HepG2 (cell line): ENCODE measurements around the gene DENND10. TPM values are rescaled to one million over a fixed set of nuclear protein-coding genes. Genes with fewer than 3 reads are reported as not detected.
A peak's percentile ranks its signal among the peaks of the same experiment; 100 is the strongest.

Source experiments
- CEBPG ChIP-seq: IDR thresholded peaks from 2 replicates; pipeline ENCODE4 v1.6.1; 2016
- EED ChIP-seq: sonication (generic); formaldehyde crosslinking; IDR thresholded peaks from 2 replicates; pipeline ENCODE4 v1.5.0; 2020; ENCODE audit warnings: mild to moderate bottlenecking, missing genetic modification reagents
- FOXK2 ChIP-seq: fragments of 450-650 bp; IDR thresholded peaks from 2 replicates; pipeline ENCODE4 v1.6.1; 2016
- HNF4A ChIP-seq: sonication (generic); formaldehyde crosslinking; IDR thresholded peaks from 2 replicates; pipeline ENCODE4 v1.4.0; 2020; ENCODE audit warnings: missing genetic modification reagents
- MIER2 ChIP-seq: IDR thresholded peaks from 2 replicates; pipeline ENCODE4 v1.6.1; 2016; ENCODE audit warnings: missing biosample characterization, missing genetic modification reagents
- NR3C1 ChIP-seq: sonication (generic); formaldehyde crosslinking; IDR thresholded peaks from 2 replicates; pipeline ENCODE4 v1.4.0; 2020; ENCODE audit warnings: missing genetic modification reagents
- ZFAT ChIP-seq: sonication (generic); formaldehyde crosslinking; conservative IDR thresholded peaks from 2 replicates; pipeline ENCODE4 v1.8.1; 2023; ENCODE audit warnings: missing genetic modification reagents, inconsistent platforms
- ZNF121 ChIP-seq: sonication (generic); formaldehyde crosslinking; IDR thresholded peaks from 2 replicates; pipeline ENCODE4 v1.5.0; 2020; ENCODE audit warnings: mild to moderate bottlenecking, missing genetic modification reagents
- ZNF335 ChIP-seq: sonication (generic); formaldehyde crosslinking; IDR thresholded peaks from 2 replicates; pipeline ENCODE4 v1.4.0; 2020; ENCODE audit warnings: missing genetic modification reagents
- ZNF430 ChIP-seq: sonication (generic); formaldehyde crosslinking; IDR thresholded peaks from 2 replicates; pipeline ENCODE4 v1.9.0; 2021; ENCODE audit warnings: mild to moderate bottlenecking, missing genetic modification reagents
- ZNF460 ChIP-seq: sonication (generic); formaldehyde crosslinking; IDR thresholded peaks from 2 replicates; pipeline ENCODE4 v1.5.1; 2020; ENCODE audit warnings: missing genetic modification reagents, mild to moderate bottlenecking, borderline replicate concordance
- ZNF496 ChIP-seq: sonication (generic); formaldehyde crosslinking; IDR thresholded peaks from 2 replicates; pipeline ENCODE4 v1.8.1; 2023; ENCODE audit warnings: mild to moderate bottlenecking, moderate library complexity, missing genetic modification reagents; ENCODE audit not compliant: insufficient replicate concordance
- ZNF644 ChIP-seq: IDR thresholded peaks from 2 replicates; pipeline ENCODE4 v1.6.1; 2016; ENCODE audit warnings: low read depth
- polyA plus RNA-seq, 8 experiments: library from polyadenylated mRNA; depleted of rRNA in 3 of 8; stranded (reverse) in 7 of 8; unstranded in 1 of 8; fragments of >200 nt; fragmentation: Illumina TruSeq in 4 of 8; extraction: Trizol in 4 of 8; gene quantifications; 2 replicates each; pipeline versions ENCODE4 v1.2.1 to v1.2.3, GENCODE V29; 2011 to 2016; ENCODE audit warnings: low read depth in 4 of 8, missing spikeins in 1 of 8, mixed read lengths in 1 of 8; ENCODE audit not compliant: insufficient read depth in 1 of 8
- total RNA-seq, 5 experiments: library from RNA; depleted of rRNA; stranded (reverse); fragments of >200 nt; fragmentation: Illumina TruSeq; extraction: Trizol; gene quantifications; 2 replicates each; pipeline ENCODE4 v1.2.3, GENCODE V29; 2016; ENCODE audit warnings: low read depth in 1 of 5
- TF ChIP-seq, protein P1 (sequence below): sonication (generic); formaldehyde crosslinking; conservative IDR thresholded peaks from 2 replicates; pipeline ENCODE4 v1.8.0; 2022; ENCODE audit warnings: low read depth, missing genetic modification reagents
- TF ChIP-seq, protein P2 (sequence below): sonication (generic); formaldehyde crosslinking; IDR thresholded peaks from 2 replicates; pipeline ENCODE4 v1.4.0; 2020; ENCODE audit warnings: missing genetic modification reagents
- TF ChIP-seq, protein P3 (sequence below): sonication (generic); formaldehyde crosslinking; IDR thresholded peaks from 2 replicates; pipeline ENCODE4 v1.4.0; 2020; ENCODE audit warnings: missing genetic modification reagents
- TF ChIP-seq, protein P4 (sequence below): sonication (generic); formaldehyde crosslinking; IDR thresholded peaks from 2 replicates; pipeline ENCODE4 v1.8.1; 2023; ENCODE audit warnings: missing genetic modification reagents, inconsistent platforms, borderline replicate concordance
- TF ChIP-seq, protein P5 (sequence below): sonication (generic); formaldehyde crosslinking; IDR thresholded peaks from 2 replicates; pipeline ENCODE4 v1.4.0; 2020; ENCODE audit warnings: missing genetic modification reagents

DENND10 gene
- total and polyA plus RNA-seq, 2 of the 13 experiments (the other 11 are each of a cell fraction or from before 2014, with no cell fraction given), result 43.7 to 78.8 TPM

DNA sequence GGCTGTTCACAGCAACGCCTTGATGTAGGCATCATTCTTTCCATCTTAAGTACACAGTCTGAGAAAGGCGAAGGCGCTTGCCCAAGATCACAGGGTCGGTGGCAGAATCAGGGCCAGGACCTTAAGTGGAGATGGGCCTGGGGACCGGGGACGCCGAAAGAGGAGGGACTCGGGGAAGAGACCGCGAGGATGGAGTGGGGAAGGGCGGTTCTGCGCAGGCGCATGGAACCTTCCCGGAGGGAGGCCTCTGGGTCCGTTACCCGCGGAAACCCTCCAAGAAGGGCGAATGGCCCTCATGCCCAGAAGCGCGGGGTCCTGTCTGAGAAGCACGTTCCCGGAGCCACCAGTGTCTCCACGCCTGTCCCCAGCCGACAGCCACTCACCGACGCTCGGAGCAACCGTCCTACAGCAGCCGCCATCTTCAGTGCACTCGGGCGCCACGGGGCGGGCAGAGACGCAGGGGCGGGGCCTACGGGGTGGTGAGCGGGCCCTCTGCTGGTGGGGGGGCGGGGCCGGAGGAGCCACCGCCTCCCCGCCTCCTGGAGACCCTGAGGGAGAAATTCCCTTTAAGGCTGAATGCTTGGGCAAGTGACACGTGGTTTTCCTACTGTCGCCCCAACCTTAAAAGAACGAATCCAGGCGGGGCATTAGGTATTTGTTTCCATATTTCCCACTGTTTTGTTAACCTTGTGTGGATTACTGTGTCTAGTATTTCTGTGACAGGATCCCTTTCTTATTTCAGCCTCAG lies 74.6 kb downstream of the DENND10 start, which contains the start of gene PRDX3 (continued):
- TF ChIP-seq ZFAT (CRISPR knock-in tag) (no peak), ZNF121 (CRISPR knock-in tag) (no peak), ZNF644 (no peak), ZNF430 (CRISPR knock-in tag) (no peak), MIER2 (CRISPR knock-in tag) (no peak), EED (CRISPR knock-in tag) (peak; percentile 35; the same call in 1 of the 2 replicates), ZNF460 (CRISPR knock-in tag) (no peak), ZNF496 (CRISPR knock-in tag) (no peak), NR3C1 (CRISPR knock-in tag) (no peak), HNF4A (peak; percentile 5; the same call in 1 of the 2 replicates), FOXK2 (no peak), ZNF335 (CRISPR knock-in tag) (peak; percentile 48), CEBPG (CRISPR knock-in tag) (no peak)
- TF ChIP-seq, protein P1, sequence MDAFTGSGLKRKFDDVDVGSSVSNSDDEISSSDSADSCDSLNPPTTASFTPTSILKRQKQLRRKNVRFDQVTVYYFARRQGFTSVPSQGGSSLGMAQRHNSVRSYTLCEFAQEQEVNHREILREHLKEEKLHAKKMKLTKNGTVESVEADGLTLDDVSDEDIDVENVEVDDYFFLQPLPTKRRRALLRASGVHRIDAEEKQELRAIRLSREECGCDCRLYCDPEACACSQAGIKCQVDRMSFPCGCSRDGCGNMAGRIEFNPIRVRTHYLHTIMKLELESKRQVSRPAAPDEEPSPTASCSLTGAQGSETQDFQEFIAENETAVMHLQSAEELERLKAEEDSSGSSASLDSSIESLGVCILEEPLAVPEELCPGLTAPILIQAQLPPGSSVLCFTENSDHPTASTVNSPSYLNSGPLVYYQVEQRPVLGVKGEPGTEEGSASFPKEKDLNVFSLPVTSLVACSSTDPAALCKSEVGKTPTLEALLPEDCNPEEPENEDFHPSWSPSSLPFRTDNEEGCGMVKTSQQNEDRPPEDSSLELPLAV (CRISPR knock-in tag), result no peak
- TF ChIP-seq, protein P2, sequence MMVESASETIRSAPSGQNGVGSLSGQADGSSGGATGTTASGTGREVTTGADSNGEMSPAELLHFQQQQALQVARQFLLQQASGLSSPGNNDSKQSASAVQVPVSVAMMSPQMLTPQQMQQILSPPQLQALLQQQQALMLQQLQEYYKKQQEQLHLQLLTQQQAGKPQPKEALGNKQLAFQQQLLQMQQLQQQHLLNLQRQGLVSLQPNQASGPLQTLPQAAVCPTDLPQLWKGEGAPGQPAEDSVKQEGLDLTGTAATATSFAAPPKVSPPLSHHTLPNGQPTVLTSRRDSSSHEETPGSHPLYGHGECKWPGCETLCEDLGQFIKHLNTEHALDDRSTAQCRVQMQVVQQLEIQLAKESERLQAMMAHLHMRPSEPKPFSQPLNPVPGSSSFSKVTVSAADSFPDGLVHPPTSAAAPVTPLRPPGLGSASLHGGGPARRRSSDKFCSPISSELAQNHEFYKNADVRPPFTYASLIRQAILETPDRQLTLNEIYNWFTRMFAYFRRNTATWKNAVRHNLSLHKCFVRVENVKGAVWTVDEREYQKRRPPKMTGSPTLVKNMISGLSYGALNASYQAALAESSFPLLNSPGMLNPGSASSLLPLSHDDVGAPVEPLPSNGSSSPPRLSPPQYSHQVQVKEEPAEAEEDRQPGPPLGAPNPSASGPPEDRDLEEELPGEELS, result 0 out of 2 replicates have a peak, but pooled peaks have one; percentile 15
- TF ChIP-seq, protein P3, sequence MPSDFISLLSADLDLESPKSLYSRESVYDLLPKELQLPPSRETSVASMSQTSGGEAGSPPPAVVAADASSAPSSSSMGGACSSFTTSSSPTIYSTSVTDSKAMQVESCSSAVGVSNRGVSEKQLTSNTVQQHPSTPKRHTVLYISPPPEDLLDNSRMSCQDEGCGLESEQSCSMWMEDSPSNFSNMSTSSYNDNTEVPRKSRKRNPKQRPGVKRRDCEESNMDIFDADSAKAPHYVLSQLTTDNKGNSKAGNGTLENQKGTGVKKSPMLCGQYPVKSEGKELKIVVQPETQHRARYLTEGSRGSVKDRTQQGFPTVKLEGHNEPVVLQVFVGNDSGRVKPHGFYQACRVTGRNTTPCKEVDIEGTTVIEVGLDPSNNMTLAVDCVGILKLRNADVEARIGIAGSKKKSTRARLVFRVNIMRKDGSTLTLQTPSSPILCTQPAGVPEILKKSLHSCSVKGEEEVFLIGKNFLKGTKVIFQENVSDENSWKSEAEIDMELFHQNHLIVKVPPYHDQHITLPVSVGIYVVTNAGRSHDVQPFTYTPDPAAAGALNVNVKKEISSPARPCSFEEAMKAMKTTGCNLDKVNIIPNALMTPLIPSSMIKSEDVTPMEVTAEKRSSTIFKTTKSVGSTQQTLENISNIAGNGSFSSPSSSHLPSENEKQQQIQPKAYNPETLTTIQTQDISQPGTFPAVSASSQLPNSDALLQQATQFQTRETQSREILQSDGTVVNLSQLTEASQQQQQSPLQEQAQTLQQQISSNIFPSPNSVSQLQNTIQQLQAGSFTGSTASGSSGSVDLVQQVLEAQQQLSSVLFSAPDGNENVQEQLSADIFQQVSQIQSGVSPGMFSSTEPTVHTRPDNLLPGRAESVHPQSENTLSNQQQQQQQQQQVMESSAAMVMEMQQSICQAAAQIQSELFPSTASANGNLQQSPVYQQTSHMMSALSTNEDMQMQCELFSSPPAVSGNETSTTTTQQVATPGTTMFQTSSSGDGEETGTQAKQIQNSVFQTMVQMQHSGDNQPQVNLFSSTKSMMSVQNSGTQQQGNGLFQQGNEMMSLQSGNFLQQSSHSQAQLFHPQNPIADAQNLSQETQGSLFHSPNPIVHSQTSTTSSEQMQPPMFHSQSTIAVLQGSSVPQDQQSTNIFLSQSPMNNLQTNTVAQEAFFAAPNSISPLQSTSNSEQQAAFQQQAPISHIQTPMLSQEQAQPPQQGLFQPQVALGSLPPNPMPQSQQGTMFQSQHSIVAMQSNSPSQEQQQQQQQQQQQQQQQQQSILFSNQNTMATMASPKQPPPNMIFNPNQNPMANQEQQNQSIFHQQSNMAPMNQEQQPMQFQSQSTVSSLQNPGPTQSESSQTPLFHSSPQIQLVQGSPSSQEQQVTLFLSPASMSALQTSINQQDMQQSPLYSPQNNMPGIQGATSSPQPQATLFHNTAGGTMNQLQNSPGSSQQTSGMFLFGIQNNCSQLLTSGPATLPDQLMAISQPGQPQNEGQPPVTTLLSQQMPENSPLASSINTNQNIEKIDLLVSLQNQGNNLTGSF (CRISPR knock-in tag), result no peak; the same call in 1 of the 2 replicates
- TF ChIP-seq, protein P4, sequence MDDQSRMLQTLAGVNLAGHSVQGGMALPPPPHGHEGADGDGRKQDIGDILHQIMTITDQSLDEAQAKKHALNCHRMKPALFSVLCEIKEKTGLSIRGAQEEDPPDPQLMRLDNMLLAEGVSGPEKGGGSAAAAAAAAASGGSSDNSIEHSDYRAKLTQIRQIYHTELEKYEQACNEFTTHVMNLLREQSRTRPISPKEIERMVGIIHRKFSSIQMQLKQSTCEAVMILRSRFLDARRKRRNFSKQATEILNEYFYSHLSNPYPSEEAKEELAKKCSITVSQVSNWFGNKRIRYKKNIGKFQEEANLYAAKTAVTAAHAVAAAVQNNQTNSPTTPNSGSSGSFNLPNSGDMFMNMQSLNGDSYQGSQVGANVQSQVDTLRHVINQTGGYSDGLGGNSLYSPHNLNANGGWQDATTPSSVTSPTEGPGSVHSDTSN (CRISPR knock-in tag), result no peak
- TF ChIP-seq, protein P5, sequence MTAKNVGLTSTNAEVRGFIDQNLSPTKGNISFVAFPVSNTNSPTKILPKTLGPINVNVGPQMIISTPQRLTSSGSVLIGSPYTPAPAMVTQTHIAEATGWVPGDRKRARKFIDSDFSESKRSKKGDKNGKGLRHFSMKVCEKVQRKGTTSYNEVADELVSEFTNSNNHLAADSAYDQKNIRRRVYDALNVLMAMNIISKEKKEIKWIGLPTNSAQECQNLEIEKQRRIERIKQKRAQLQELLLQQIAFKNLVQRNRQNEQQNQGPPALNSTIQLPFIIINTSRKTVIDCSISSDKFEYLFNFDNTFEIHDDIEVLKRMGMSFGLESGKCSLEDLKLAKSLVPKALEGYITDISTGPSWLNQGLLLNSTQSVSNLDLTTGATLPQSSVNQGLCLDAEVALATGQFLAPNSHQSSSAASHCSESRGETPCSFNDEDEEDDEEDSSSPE (CRISPR knock-in tag), result peak; percentile 61; the same call in 1 of the 2 replicates
